Fibroblast of peridontal ligament (primary cell): ENCODE measurements around the gene NMT2.

Source experiments
- DNase-seq: peaks from one replicate; pipeline ENCODE4 v3.0.0-alpha.2; 2010; ENCODE audit errors: extremely low read depth

Gene NMT2

GRCh38 chr10:15181576-15182156 is 13.2 kb upstream of the NMT2 start:
- no peak for DNase-seq

DNA sequence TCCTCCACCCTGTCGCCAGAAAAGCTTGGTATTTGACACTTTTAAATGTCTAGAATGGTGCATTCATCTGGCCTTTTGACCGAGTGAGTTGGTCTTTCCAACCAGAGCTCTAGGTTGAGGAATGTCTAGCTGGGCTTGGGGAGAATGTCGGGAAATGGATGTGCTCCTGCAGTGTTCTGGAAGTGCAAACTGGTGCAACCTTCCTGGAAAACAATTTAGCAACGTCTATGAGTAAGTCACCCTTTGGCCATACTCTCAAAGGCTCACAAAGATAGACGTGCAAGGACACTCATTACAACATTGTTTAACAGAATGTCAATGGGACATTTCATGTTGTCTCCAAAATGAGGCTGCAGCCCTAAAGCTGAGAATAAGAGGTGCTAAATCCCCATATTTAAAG is 12.2 kb upstream of the NMT2 start:
- DNase-seq, result no peak

GRCh38 chr10:15176269-15176668 is 7.8 kb upstream of the NMT2 start:
- DNase-seq, result no peak

GRCh38 chr10:15175587-15175986 is 7.1 kb upstream of the NMT2 start:
- DNase-seq, result no peak

DNA sequence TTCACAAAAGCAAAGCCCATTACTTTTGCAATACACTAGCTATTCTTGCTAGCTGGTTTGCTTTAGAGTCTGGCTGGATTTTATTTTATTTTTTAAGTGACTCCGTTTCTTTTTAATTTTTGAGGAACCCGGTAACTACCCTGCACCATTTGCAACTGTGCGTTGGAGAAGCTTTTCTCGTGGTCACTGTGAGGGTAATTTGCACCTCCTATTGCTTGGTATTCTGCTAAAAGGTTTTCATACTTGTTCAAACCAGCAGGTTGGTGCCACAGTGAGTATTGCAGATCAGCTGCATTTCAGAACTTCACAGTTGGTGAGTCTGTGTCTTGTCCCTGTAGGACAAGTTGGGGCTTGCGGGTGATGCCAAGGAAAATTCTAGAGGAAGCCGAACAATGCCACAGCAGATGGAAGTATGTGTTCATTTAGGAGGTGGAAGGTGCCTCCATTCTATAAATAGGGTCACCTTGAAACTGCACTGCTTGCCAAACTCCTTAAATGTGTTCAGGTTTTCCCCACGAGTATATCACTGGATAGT is 3.9 kb upstream of the NMT2 start:
- DNase-seq, result no peak

- no peak for DNase-seq
Observed at GRCh38 chr10:15169555-15170401, 1.3 kb upstream of the NMT2 start.

- DNase-seq, result peak; percentile 94
Observed at GRCh38 chr10:15168786-15169554, 477 bp upstream of the NMT2 start.

- peak; percentile 62 for DNase-seq
Observed at GRCh38 chr10:15167411-15168290, 842 bp downstream of the NMT2 start.

- no peak for DNase-seq
Observed at GRCh38 chr10:15166325-15166724, 2.2 kb downstream of the NMT2 start.

- DNase-seq, result peak; percentile 29
Observed at GRCh38 chr10:15163253-15163828, 5.2 kb downstream of the NMT2 start.

- no peak for DNase-seq
Observed at GRCh38 chr10:15158972-15159371, 9.5 kb downstream of the NMT2 start.

DNA sequence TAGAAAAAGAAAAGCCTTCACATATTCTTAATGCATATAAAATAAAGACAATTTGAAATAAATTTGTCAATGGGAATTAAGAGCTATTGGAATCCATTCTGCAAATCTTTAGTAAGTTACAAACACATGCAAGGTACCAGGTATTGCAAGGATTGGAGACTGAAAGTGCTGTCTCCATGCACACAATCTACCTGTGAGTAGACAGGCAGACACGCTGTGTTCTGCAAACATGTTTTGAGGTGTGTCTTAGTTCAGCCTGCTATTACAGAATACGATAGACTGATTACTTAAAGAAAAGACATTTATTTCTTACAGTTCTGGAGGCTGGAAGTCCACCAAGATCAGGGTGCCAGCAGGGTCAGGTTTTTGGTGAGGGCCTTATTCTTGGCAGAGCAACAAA is 10.0 kb downstream of the NMT2 start:
- no peak for DNase-seq

DNA sequence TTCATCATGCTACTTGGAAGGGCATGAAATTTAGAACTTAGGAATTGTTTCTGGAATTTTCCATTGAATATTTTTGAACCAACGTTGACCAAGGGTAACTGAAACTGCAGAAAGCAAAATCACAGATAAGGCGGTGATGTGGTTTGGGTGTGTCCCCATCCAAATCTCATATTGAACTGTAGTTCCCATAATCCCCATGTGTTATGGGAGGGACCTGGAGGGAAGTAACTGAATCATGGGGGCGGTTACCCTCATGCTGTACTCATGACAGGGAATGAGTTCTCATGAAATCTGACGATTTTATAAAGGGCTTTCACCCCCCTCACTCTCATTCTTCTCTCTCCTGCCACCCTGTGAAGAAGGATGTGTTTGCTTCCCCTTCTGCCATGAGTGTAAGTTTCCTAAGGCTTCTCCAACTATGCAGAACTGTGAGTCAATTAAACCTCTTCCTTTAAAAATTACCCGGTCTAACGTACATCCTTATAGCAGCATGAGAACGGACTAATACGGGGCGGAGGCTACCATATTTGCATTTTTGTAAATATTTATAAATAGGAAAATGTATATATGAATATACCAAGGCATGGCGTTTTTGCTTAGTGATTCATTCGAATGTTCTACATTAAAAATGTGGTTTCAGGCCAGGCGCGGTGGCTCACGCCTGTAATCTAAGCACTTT is 12.4 kb downstream of the NMT2 start:
- DNase-seq, result no peak

DNA sequence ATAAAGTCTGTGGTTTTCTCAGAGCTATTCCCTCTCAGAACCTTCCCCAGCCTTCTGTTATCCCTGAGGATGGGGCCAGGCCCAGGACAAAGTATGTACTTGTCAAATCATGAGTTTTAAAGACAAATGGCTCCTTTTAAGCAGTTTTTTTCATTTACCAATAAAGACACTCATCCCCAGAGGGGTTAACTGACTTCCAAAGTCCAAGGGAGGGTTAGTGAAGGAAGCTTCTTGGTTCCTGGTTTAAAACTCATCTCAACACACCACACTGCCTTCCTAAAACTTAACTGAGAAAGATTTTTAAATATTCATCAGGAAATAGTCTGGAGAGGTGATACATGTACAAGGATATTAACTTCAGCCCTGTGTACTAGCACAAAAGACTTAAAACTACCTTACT is 15.9 kb downstream of the NMT2 start:
- DNase-seq, result no peak

GRCh38 chr10:15150563-15150962 is 17.9 kb downstream of the NMT2 start:
- DNase-seq, result no peak

DNA sequence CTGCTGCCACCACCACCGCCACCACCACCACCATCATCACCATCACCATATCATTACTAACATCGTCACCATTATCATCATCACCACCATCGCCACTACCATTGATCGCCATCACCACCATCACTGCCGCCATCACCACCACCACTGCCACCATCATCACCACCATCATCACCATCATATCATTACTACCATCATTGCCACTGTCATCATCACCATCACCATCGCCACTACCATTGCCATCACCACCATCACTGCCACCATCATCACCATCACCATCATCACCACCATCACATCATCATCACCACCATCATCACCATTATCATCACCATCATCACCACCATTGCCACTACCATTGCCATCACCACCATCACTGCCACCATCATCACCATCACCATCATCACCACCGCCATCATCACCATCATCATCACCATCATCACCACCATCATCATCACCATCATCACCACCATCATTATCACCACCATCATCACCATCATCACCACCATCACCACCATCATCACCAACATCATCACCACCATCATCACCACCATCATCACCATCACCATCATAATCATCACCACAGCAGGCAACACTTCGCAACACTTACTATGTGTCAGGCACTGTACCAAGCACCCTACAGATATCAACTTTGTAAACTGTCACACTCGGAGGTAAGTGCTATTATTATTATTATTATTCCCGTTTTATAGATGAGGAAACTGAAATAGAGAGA is 19.3 kb downstream of the NMT2 start:
- DNase-seq, result no peak

DNA sequence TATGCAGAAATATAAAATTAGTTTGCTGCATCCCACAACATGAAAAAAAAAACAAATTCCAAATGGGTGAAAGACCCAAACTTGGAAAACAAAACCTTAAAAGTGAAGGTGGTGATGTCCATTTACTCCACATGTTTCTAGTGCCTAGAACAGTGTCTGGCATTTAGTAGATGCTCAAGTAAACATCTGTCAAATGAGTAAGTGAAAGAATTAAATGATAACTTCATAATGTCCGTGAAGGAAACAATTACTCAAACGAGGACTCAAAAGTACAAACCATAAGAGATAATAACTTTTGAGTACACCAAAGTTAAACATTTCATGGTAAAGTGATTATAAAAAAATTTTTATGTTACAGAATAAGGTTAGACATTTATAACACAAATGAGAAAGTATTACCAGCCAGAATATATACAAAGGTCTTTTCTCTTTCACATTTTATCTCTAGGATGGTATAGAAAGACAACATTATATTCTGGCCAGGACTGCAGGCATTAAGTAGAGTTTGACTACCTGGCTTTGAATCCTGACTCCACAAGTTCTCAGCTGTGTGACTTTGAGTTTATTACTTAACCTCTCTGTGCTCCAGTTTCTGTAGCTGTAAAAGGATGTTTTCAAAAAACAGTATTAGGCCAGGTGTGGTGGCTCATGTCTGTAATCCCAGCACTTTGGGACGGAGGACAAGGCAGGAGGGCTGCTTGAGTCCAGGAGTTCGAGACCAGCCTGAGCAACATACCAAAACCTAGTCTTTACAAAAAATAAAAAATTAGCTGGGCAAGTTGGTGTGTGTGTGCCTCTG is 20.7 kb downstream of the NMT2 start:
- DNase-seq, result no peak

DNA sequence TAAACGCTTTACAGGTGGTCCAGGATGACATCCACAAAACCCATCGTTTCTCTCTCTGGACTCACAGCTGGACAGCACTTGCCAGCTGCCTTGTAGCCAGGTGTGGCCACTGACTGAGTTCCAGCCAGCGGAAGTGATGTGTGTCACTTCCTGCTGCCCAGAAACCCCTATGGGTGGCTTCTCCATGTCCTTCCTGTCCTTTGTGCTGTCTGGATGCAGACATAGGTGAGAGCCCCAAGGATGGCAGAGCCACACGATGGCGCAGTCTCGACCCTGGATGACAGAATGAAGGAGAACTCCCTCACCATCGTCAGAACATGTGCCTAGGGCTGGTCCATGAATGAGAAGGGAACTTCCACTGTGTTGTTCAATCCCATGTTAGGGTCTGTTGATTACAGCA is 22.1 kb downstream of the NMT2 start:
- no peak for DNase-seq

GRCh38 chr10:15144788-15145187 is 23.7 kb downstream of the NMT2 start:
- DNase-seq, result peak; percentile 51
